Upper lobe of left lung (tissue), 4 donors: Measurements from ENCODE around the gene HDDC2.

Experiments
- CTCF ChIP-seq, 6 experiments: fragments of 450-650 bp in 4 of 6; fragments of 200-600 bp in 2 of 6; sonication (generic) in 2 of 6; IDR thresholded peaks; one replicate each; pipeline ENCODE4 v1.5.1; 2016 to 2019; ENCODE audit warnings: antibody characterized with exemption in 6 of 6
- POLR2A ChIP-seq, 4 donors: fragments of 450-650 bp; IDR thresholded peaks; one replicate each; pipeline ENCODE4 v1.5.1; 2016 to 2017; ENCODE audit warnings: antibody characterized with exemption in 4 of 4, mild to moderate bottlenecking in 2 of 4
- POLR2AphosphoS5 ChIP-seq, 2 donors: sonication (generic); formaldehyde crosslinking; IDR thresholded peaks; one replicate each; pipeline ENCODE4 v1.5.1; 2017; ENCODE audit warnings: antibody characterized with exemption in 2 of 2

- TF ChIP-seq POLR2A (IDR thresholded peaks at IDR 0.05) (no peak), POLR2AphosphoS5 (IDR thresholded peaks at IDR 0.05) (no peak), CTCF (IDR thresholded peaks at IDR 0.05) (no peak)
These were observed 39.2 kb upstream of the HDDC2 start for GRCh38 chr6:125340991-125341390.
